H9 (cell line): ENCODE results near the gene MAGED2. TPM values are rescaled to one million over a fixed set of nuclear protein-coding genes. Genes with fewer than 3 reads are reported as not detected.

Experiments
- DNase-seq: peaks from one replicate; pipeline ENCODE4 v3.0.0-alpha.2; 2017
- H2AFZ ChIP-seq: one replicate; pipeline ENCODE4 v1.6.1; 2013; ENCODE audit warnings: mild to moderate bottlenecking, low read length, control low read depth, moderate library complexity
- H2AK5ac ChIP-seq: 2 replicates; pipeline ENCODE4 v1.6.1; 2013; ENCODE audit warnings: low read length, control low read depth, mixed read lengths; ENCODE audit not compliant: insufficient read length
- H2BK120ac ChIP-seq: one replicate; pipeline ENCODE4 v1.6.1; 2013; ENCODE audit warnings: low read depth, mild to moderate bottlenecking, low read length, control low read depth, inconsistent platforms; ENCODE audit not compliant: poor library complexity, severe bottlenecking
- H2BK12ac ChIP-seq: 2 replicates; pipeline ENCODE4 v1.6.1; 2013; ENCODE audit warnings: low read length, control low read depth, mixed read lengths, low read depth; ENCODE audit not compliant: insufficient read length
- H2BK15ac ChIP-seq: 2 replicates; pipeline ENCODE4 v1.6.1; 2013; ENCODE audit warnings: low read depth, low read length, control low read depth
- H2BK20ac ChIP-seq: one replicate; pipeline ENCODE4 v1.6.1; 2013; ENCODE audit warnings: low read depth, mild to moderate bottlenecking, low read length, control low read depth, inconsistent platforms; ENCODE audit not compliant: poor library complexity, severe bottlenecking
- H2BK5ac ChIP-seq: 2 replicates; pipeline ENCODE4 v1.6.1; 2013; ENCODE audit warnings: low read length, control low read depth, mixed read lengths; ENCODE audit not compliant: insufficient read length
- H3K14ac ChIP-seq: 2 replicates; pipeline ENCODE4 v1.6.1; 2013; ENCODE audit warnings: low read length, control low read depth; ENCODE audit not compliant: insufficient read depth
- H3K18ac ChIP-seq: 2 replicates; pipeline ENCODE4 v1.6.1; 2013; ENCODE audit warnings: low read depth, mild to moderate bottlenecking, mixed read lengths, low read length, control low read depth; ENCODE audit not compliant: insufficient read length
- H3K23ac ChIP-seq: 2 replicates; pipeline ENCODE4 v1.6.1; 2013; ENCODE audit warnings: low read length, control low read depth, mixed read lengths, low read depth; ENCODE audit not compliant: insufficient read length
- H3K23me2 ChIP-seq: 2 replicates; pipeline ENCODE4 v1.6.1; 2013; ENCODE audit warnings: low read depth, mild to moderate bottlenecking, mixed read lengths, low read length, control low read depth; ENCODE audit not compliant: insufficient read length, poor library complexity, severe bottlenecking
- H3K27ac ChIP-seq: 2 replicates; pipeline ENCODE4 v1.5.1; 2013; ENCODE audit warnings: low read length, control low read depth, mixed read lengths, low read depth; ENCODE audit not compliant: insufficient read length
- H3K27me3 ChIP-seq: 2 replicates; pipeline ENCODE4 v1.6.1; 2013; ENCODE audit warnings: low read length, control low read depth, inconsistent platforms; ENCODE audit not compliant: insufficient read depth
- H3K4ac ChIP-seq: 2 replicates; pipeline ENCODE4 v1.6.1; 2013; ENCODE audit warnings: low read depth, mild to moderate bottlenecking, control low read depth, inconsistent platforms, low read length, moderate library complexity
- H3K4me1 ChIP-seq: 2 replicates; pipeline ENCODE4 v1.6.1; 2013; ENCODE audit warnings: low read length, control low read depth, inconsistent platforms; ENCODE audit not compliant: insufficient read depth
- H3K4me2 ChIP-seq: 2 replicates; pipeline ENCODE4 v1.6.1; 2013; ENCODE audit warnings: low read length, control low read depth, mixed read lengths; ENCODE audit not compliant: insufficient read length, insufficient read depth
- H3K56ac ChIP-seq: 2 replicates; pipeline ENCODE4 v1.6.1; 2013; ENCODE audit warnings: low read depth, mild to moderate bottlenecking, mixed read lengths, low read length, control low read depth; ENCODE audit not compliant: insufficient read length
- H3K79me1 ChIP-seq: 2 replicates; pipeline ENCODE4 v1.6.1; 2013; ENCODE audit warnings: low read depth, mild to moderate bottlenecking, moderate library complexity, low read length, control low read depth, inconsistent platforms; ENCODE audit not compliant: insufficient read depth, poor library complexity, severe bottlenecking
- H3K79me2 ChIP-seq: 2 replicates; pipeline ENCODE4 v1.6.1; 2013; ENCODE audit warnings: low read length, control low read depth, inconsistent platforms; ENCODE audit not compliant: insufficient read depth
- H3K9ac ChIP-seq: 2 replicates; pipeline ENCODE4 v1.6.1; 2013; ENCODE audit warnings: low read length, control low read depth, mixed read lengths; ENCODE audit not compliant: insufficient read length; ENCODE audit errors: extremely low read depth
- H3K9me3 ChIP-seq: one replicate; pipeline ENCODE4 v1.6.1; 2013; ENCODE audit warnings: low read depth, low read length, inconsistent platforms; ENCODE audit not compliant: control insufficient read depth
- H3T11ph ChIP-seq: one replicate; pipeline ENCODE4 v1.6.1; 2013; ENCODE audit warnings: mild to moderate bottlenecking, low read length, control low read depth, inconsistent platforms
- H4K20me1 ChIP-seq: one replicate; pipeline ENCODE4 v1.6.1; 2013; ENCODE audit not compliant: control insufficient read depth, insufficient read length, insufficient read depth
- H4K5ac ChIP-seq: 2 replicates; pipeline ENCODE4 v1.6.1; 2013; ENCODE audit warnings: low read depth, mild to moderate bottlenecking, mixed read lengths, low read length, control low read depth; ENCODE audit not compliant: insufficient read length
- H4K8ac ChIP-seq: replicated peaks from 2 replicates; pipeline ENCODE4 v1.6.1; 2013; ENCODE audit warnings: low read length, control low read depth, mixed read lengths, low read depth; ENCODE audit not compliant: insufficient read length
- H4K91ac ChIP-seq: 2 replicates; pipeline ENCODE4 v1.6.1; 2013; ENCODE audit warnings: low read depth, mild to moderate bottlenecking, moderate library complexity, mixed read lengths, low read length, control low read depth; ENCODE audit not compliant: insufficient read length
- H3K27ac Mint-ChIP-seq, 3 experiments: 2 replicates in 2 of 3; 3 replicates in 1 of 3; pipeline ENCODE4 v1.8.0; 2020 to 2021; ENCODE audit warnings: mixed read lengths in 3 of 3, mild to moderate bottlenecking in 1 of 3, moderate library complexity in 1 of 3
- H3K27me3 Mint-ChIP-seq: 2 replicates; pipeline ENCODE4 v1.8.0; 2021; ENCODE audit warnings: low read depth, mild to moderate bottlenecking, moderate library complexity, mixed read lengths
- H3K36me3 Mint-ChIP-seq, 3 experiments: 2 replicates in 2 of 3; 3 replicates in 1 of 3; pipeline ENCODE4 v1.8.0; 2020 to 2021; ENCODE audit warnings: low read depth in 3 of 3, mixed read lengths in 3 of 3; ENCODE audit not compliant: insufficient read depth in 1 of 3
- H3K4me1 Mint-ChIP-seq, 2 experiments: 2 replicates each; pipeline ENCODE4 v1.8.0; 2020; ENCODE audit warnings: mixed read lengths in 2 of 2
- H3K4me3 Mint-ChIP-seq, 2 experiments: 2 replicates in 1 of 2; 3 replicates in 1 of 2; pipeline ENCODE4 v1.8.0; 2020 to 2021; ENCODE audit warnings: mild to moderate bottlenecking in 2 of 2, mixed read lengths in 2 of 2, moderate library complexity in 1 of 2
- H3K9me3 Mint-ChIP-seq, 2 experiments: 2 replicates in 1 of 2; 3 replicates in 1 of 2; pipeline ENCODE4 v1.8.0; 2020; ENCODE audit warnings: mild to moderate bottlenecking in 2 of 2, mixed read lengths in 2 of 2, moderate library complexity in 1 of 2
- WGBS: extraction: QIAGEN DNeasy Blood & Tissue Kit; methylation state at CpG from one replicate; pipeline ENCODE4 v1.1.7; 2013; ENCODE audit warnings: missing lambda C conversion rate, low lambda C conversion rate, mixed read lengths; ENCODE audit not compliant: insufficient read length; ENCODE audit errors: extremely low coverage; 5-methylcytosine and 5-hydroxymethylcytosine counted together
- total RNA-seq: library from RNA; stranded (reverse); gene quantifications from 2 replicates; pipeline ENCODE4 v1.2.1, GENCODE V29; 2021
- TF ChIP-seq, protein P1 (sequence below): fragments of 200-600 bp; sonication (generic); conservative IDR thresholded peaks from 3 replicates; pipeline ENCODE4 v1.8.0; 2021; ENCODE audit warnings: antibody characterized with exemption, mild to moderate bottlenecking

The MAGED2 gene
- total RNA-seq, 1 experiment from 2014 or later = 146 TPM

DNA sequence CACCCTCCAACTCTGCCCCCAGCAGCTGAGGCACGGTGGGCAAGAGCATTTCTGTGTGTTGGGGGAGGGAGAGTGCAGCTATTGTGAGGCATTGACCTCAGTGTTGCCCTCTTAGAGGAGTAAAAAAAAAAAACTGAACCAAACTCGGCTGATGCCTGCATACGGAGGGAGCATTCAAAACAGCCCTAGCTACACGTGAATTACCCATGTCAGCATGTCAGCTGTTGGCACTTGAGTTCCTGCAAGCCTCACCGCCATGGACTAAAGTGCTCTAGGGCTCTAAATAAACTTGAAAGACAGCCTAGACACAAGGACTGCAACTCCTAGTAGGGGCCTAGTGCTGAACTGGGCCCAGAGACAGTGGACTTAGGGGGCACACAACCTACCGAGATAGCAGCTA lies 31.5 kb upstream of the MAGED2 start:
- no peak overlapping the region for H3K4me2 ChIP-seq

More for the DNA sequence above, 31.5 kb upstream of the MAGED2 start:
- Histone ChIP-seq H3K9ac (no peak overlapping the region), H2BK12ac (no peak overlapping the region), H2BK20ac (no peak overlapping the region), H3K27me3 (no peaks in the 10 kb centered on the region), H3K23me2 (no peaks in the 10 kb centered on the region), H3T11ph (no peak overlapping the region), H3K4me1 (no peaks in the 10 kb centered on the region; the same call in 1 of the 2 replicates), H3K79me1 (no peaks in the 10 kb centered on the region), H3K23ac (no peak overlapping the region), H4K91ac (no peak overlapping the region), H2BK5ac (no peak overlapping the region), H3K4ac (no peak overlapping the region), H3K27ac (no peak overlapping the region), H3K56ac (no peak overlapping the region), H3K14ac (no peak overlapping the region), H2BK15ac (no peak overlapping the region), H3K79me2 (no peaks in the 10 kb centered on the region), H2AFZ (no peak overlapping the region), H2BK120ac (no peak overlapping the region), H4K8ac (no peak overlapping the region), H3K18ac (no peak overlapping the region), H4K20me1 (no peaks in the 10 kb centered on the region), H2AK5ac (no peak overlapping the region), H3K9me3 (peaks cover 28% of the 10 kb centered on the region), H4K5ac (no peak overlapping the region)
- Mint-ChIP-seq H3K36me3 (peaks cover 0 to 21% (median 5%) of the 10 kb centered on the region in 3 experiments; a peak in 4 of 7 replicates), H3K27ac (no peak overlapping the region), H3K4me3 (no peak overlapping the region), H3K4me1 (peaks cover 5 to 16% of the 10 kb centered on the region in 2 experiments), H3K27me3 (no peaks in the 10 kb centered on the region), H3K9me3 (peaks cover 70 to 74% of the 10 kb centered on the region in 2 experiments)
- no CpG with 5 or more reads among the region's 6 CpGs for WGBS
- TF ChIP-seq, protein P1, sequence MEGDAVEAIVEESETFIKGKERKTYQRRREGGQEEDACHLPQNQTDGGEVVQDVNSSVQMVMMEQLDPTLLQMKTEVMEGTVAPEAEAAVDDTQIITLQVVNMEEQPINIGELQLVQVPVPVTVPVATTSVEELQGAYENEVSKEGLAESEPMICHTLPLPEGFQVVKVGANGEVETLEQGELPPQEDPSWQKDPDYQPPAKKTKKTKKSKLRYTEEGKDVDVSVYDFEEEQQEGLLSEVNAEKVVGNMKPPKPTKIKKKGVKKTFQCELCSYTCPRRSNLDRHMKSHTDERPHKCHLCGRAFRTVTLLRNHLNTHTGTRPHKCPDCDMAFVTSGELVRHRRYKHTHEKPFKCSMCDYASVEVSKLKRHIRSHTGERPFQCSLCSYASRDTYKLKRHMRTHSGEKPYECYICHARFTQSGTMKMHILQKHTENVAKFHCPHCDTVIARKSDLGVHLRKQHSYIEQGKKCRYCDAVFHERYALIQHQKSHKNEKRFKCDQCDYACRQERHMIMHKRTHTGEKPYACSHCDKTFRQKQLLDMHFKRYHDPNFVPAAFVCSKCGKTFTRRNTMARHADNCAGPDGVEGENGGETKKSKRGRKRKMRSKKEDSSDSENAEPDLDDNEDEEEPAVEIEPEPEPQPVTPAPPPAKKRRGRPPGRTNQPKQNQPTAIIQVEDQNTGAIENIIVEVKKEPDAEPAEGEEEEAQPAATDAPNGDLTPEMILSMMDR = no peak
- no peak for DNase-seq
